ENCODE results near the gene HMOX1. TPM values are rescaled to one million over a fixed set of nuclear protein-coding genes. Genes with fewer than 3 reads are reported as not detected.
"Not testable (repeated sequence)": the region's sequence is repeated elsewhere in the genome, so short reads cannot be mapped to it uniquely, and the experiment has no call there.

The HMOX1 gene
- total and polyA plus RNA-seq, 10 donors: 178 to 930 (median 751) TPM

DNA sequence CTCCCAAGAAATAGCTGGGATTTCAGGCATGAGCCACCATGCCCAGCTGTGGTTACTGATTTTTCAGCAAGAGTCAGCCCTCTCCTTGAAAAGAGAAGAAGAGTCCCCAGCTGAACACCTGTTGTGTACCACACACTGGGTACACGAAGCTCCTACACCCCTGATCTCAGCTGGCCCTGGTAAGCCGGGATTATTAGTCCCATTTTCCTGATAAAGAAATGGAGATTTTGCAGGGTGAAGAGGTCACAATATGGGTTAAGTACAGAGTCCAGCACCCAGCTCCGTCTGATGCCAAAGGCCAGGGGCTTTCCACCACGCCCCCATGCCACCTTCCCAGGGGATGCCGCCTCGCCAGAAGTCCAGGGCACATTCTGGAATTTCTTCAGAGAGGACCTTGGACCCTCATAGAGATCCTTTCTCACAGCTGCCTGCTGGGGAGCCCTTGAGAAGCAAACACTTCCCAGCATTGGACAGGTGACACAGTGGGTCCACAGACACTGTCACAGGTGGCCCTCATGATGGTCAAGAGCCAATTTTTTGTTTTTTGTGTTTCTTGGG lies 19.8 kb upstream of the HMOX1 start:
- Histone ChIP-seq H3K27ac (no peak overlapping the region), H3K4me1 (peaks cover 0 to 43% (median 10%) of the 10 kb centered on the region in 6 donors), H3K4me3 (no peak overlapping the region), H3K27me3 (replicated peaks in 1 of 7) (no peaks in the 10 kb centered on the region), H3K36me3 (no peaks in the 10 kb centered on the region), H3K9me3 (no peaks in the 10 kb centered on the region)
- WGBS, 5 donors: 49 to 90% (median 70%) methylated on average over 6 of the region's 6 CpGs
- DNase-seq: no peak
- TF ChIP-seq POLR2AphosphoS5 (IDR thresholded peaks at IDR 0.05): no peak
- TF ChIP-seq POLR2A (IDR thresholded peaks at IDR 0.05): no peak
- TF ChIP-seq, protein P1, sequence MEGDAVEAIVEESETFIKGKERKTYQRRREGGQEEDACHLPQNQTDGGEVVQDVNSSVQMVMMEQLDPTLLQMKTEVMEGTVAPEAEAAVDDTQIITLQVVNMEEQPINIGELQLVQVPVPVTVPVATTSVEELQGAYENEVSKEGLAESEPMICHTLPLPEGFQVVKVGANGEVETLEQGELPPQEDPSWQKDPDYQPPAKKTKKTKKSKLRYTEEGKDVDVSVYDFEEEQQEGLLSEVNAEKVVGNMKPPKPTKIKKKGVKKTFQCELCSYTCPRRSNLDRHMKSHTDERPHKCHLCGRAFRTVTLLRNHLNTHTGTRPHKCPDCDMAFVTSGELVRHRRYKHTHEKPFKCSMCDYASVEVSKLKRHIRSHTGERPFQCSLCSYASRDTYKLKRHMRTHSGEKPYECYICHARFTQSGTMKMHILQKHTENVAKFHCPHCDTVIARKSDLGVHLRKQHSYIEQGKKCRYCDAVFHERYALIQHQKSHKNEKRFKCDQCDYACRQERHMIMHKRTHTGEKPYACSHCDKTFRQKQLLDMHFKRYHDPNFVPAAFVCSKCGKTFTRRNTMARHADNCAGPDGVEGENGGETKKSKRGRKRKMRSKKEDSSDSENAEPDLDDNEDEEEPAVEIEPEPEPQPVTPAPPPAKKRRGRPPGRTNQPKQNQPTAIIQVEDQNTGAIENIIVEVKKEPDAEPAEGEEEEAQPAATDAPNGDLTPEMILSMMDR (IDR thresholded peaks at IDR 0.05 in 8 of 11, conservative IDR thresholded peaks at IDR 0.05 in 3 of 11): no peak
- intact Hi-C loops (cut with DNase I; ENCODE audit: low total_unique reads): no loop called here

DNA sequence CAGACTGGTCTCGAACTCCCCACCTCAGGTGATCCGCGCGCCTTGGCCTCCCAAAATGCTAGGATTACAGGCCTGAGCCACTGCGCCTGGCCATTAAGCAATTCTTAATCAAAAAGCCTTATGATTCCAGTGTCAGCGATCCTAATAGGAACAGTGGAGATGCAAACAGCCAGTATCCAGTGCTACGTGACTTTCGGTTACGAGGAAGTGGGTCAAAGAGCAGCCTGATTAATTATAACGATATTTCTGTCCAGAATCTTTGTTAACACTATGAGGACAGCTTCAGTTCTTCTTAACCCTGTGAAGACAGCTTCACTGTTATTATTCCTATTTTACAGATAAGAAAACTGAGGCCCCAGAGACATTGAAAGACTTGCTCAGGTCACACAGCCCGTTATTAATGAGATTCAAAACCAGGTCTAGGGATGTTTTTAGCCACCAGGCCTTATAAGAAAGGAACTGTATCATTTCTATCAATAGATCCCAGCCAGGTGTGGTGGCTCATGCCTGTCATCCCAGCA lies 17.3 kb upstream of the HMOX1 start:
- Histone ChIP-seq H3K4me3 (no peak overlapping the region), H3K27me3 (replicated peaks in 1 of 7) (no peaks in the 10 kb centered on the region), H3K4me1 (peaks cover 0 to 51% (median 19%) of the 10 kb centered on the region in 6 donors), H3K27ac (peak overlapping the region in 5 of 8 donors; percentile 28 to 74 (median 56)), H3K36me3 (no peaks in the 10 kb centered on the region), H3K9me3 (no peaks in the 10 kb centered on the region)
- intact Hi-C loops (cut with DNase I; ENCODE audit: low total_unique reads): no loop called here
- no peak for DNase-seq
- WGBS, 5 donors: 80 to 90% (median 89%) methylated on average over 11 of the region's 11 CpGs
- TF ChIP-seq, protein P1 (IDR thresholded peaks at IDR 0.05 in 8 of 11, conservative IDR thresholded peaks at IDR 0.05 in 3 of 11): no peak
- TF ChIP-seq POLR2A (IDR thresholded peaks at IDR 0.05) (no peak), POLR2AphosphoS5 (IDR thresholded peaks at IDR 0.05) (no peak)

DNA sequence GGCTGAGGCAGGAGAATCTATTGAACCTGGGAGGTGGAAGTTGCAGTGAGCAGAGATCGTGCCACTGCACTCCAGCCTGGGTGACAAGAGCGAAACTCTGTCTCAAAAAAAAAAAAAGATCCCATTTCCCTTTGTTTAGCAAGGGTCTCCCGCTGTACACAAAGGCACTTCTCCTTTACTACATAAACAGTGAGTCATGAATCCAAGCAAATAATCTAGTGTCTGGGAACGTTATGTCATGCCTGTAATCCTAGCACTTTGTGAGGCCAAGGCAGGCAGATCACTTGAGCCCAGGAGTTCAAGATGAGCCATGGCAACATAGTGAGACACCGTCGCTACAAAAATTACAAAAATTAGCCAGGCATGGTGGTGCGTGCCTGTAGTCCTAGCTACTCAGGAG lies 16.7 kb upstream of the HMOX1 start:
- H3K27ac ChIP-seq: peak overlapping the region in 5 of 8 donors; percentile 28 to 74 (median 56)
- 73 to 87% (median 80%) methylated on average over 7 of the region's 7 CpGs for WGBS, 5 donors

DNA sequence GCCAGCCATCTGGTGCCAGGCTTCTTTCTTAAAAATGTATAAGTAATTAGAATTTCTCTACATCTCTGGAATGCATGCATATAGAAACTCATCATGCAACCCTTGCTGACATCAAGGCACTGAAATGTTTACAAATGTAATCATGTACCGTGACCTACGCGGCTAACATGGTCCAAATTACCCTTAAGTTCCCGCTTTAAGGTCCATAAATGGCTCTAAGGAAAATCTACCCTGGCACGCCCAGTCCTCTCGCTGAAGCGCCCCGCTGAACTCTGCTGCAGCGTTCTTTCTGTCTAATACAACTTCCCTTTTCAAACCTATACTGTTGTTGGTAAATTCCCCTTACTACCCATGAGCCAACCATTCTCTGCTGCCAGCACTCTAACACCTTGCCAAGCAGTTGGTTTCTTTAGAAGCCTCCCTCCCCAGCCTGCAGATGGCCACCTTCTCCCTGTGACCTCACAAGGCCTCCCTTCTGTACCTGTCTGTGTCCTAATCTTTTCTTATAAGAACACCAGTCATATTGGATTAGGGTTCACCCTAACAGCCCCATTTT lies 13.5 kb upstream of the HMOX1 start:
- H3K9me3 ChIP-seq: no peaks in the 10 kb centered on the region
- H3K4me3 ChIP-seq: no peak overlapping the region
- H3K36me3 ChIP-seq: no peaks in the 10 kb centered on the region
- peak overlapping the region in 5 of 8 donors; percentile 2 to 57 (median 50) for H3K27ac ChIP-seq
- TF ChIP-seq POLR2A (IDR thresholded peaks at IDR 0.05) (no peak), POLR2AphosphoS5 (IDR thresholded peaks at IDR 0.05) (peak in 1 of 3 donors; percentile 42)
- H3K27me3 ChIP-seq (replicated peaks in 1 of 7): no peaks in the 10 kb centered on the region
- WGBS, 5 donors: 29 to 45% (median 34%) methylated on average over 9 of the region's 9 CpGs
- DNase-seq: no peak
- H3K4me1 ChIP-seq: peaks cover 0 to 86% (median 51%) of the 10 kb centered on the region in 6 donors
- intact Hi-C loops (cut with DNase I; ENCODE audit: low total_unique reads): no loop called here

More for the DNA sequence above, 16.7 kb upstream of the HMOX1 start:
- peak in 1 of 3 donors; percentile 47 for TF ChIP-seq POLR2AphosphoS5 (IDR thresholded peaks at IDR 0.05)
- H3K4me3 ChIP-seq; H3K27me3 ChIP-seq (replicated peaks in 1 of 7); intact Hi-C loops (cut with DNase I; ENCODE audit: low total_unique reads); DNase-seq; H3K9me3 ChIP-seq; H3K36me3 ChIP-seq: not testable (repeated sequence)
- H3K4me1 ChIP-seq: peaks cover 0 to 57% (median 22%) of the 10 kb centered on the region in 6 donors

DNA sequence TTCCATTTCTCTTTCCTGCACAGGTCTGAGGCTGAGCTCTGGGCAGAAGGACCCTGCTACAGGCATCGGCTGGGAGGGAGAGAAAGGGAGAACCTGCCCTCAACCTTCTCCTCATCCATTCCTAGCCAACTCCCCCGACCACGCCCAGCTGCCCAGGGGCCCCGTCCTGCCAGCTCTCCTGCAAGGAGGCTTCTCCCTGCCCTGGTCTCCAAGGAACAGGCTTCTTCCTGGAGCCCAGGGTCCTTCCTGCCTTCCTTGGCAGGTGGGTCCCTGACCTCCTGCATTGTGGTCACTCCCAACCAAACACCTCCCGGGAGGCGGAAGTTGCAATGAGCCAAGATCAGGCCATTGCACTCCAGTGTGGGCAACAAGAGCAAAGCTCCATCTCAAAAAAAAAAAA lies 12.5 kb upstream of the HMOX1 start:
- Histone ChIP-seq H3K4me3 (no peak overlapping the region), H3K27me3 (replicated peaks in 1 of 7) (no peaks in the 10 kb centered on the region), H3K36me3 (no peaks in the 10 kb centered on the region), H3K4me1 (peaks cover 0 to 81% (median 49%) of the 10 kb centered on the region in 6 donors), H3K9me3 (no peaks in the 10 kb centered on the region), H3K27ac (peak overlapping the region in 1 of 8 donors; percentile 57)
- no peak for DNase-seq
- 68 to 87% (median 83%) methylated on average over 6 of the region's 6 CpGs for WGBS, 5 donors
- TF ChIP-seq, protein P1 (IDR thresholded peaks at IDR 0.05 in 8 of 11, conservative IDR thresholded peaks at IDR 0.05 in 3 of 11): no peak
- TF ChIP-seq POLR2AphosphoS5 (IDR thresholded peaks at IDR 0.05): no peak
- TF ChIP-seq POLR2A (IDR thresholded peaks at IDR 0.05): no peak
- intact Hi-C loops (cut with DNase I; ENCODE audit: low total_unique reads): no loop called here

Data from spleen (tissue), 11 donors.